Stimulated activated CD4-positive, alpha-beta T cell treated with anti-CD3 and anti-CD28 coated beads, Interleukin-1b, Interleukin-23, amount 100 ng/mL, for 4 hours (primary cell): Measurements from ENCODE around the gene TEX29.

ENCODE experiments used
- DNase-seq, 2 donors: peaks; one replicate each; pipeline ENCODE4 v3.0.0-alpha.2; 2020; ENCODE audit warnings: low read depth in 2 of 2

TEX29 gene

GRCh38 chr13:111319998-111320911, at the start of gene TEX29:
Gene TEX29 (plus strand): TSS chr13:111320642. CDS start chr13:111320891, 249 bp downstream.
- no peak for DNase-seq

- no peak for DNase-seq
Observed at GRCh38 chr13:111270765-111271698, 49.4 kb upstream of the TEX29 start.

DNA sequence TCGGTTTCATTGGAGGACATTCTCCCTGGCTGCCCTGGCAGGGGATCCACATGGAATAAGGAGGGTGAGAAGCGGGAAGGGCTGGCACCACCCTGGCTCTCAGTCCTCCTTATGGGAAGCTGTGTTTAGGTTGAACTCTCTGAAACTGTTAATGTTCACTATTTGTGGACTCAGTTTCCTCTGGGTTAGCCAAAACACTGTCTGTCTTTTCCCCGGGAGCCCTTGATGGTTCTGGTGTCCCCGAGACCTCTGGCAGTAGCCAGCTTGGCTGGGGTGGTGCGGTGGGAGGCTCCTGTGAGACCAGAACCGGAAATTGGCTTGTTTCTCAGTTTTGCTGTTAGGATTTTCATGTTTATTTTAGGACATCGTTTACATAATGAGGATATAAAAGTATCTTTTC, 48.3 kb upstream of the TEX29 start:
- no peak for DNase-seq

DNA sequence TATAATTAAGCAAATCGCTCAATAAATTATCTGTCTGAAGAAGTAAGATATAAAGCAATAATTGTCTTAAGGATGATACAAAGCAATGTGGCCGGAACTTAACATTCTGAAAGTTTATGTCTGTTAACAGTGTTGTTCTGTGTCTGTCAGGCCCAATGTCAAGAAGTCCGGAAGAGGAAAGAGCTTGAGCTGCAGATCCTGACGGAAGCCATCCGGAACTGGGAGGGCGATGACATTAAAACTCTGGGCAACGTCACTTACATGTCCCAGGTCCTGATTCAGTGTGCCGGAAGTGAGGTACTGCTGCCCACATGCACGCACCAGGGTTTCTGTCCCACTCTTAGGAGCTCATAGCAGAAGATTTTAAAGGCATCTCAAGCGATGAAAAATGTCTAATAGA, 45.1 kb upstream of the TEX29 start:
- no peak for DNase-seq

- DNase-seq: no peak
Observed at GRCh38 chr13:111275995-111276618, 44.3 kb upstream of the TEX29 start.

- no peak for DNase-seq
Observed at GRCh38 chr13:111278258-111278657, 42.2 kb upstream of the TEX29 start.

GRCh38 chr13:111278743-111279652, 41.4 kb upstream of the TEX29 start:
- no peak for DNase-seq

- no peak for DNase-seq
Observed at GRCh38 chr13:111280226-111280625, 40.2 kb upstream of the TEX29 start.

GRCh38 chr13:111280681-111281585, 39.5 kb upstream of the TEX29 start:
- no peak for DNase-seq

DNA sequence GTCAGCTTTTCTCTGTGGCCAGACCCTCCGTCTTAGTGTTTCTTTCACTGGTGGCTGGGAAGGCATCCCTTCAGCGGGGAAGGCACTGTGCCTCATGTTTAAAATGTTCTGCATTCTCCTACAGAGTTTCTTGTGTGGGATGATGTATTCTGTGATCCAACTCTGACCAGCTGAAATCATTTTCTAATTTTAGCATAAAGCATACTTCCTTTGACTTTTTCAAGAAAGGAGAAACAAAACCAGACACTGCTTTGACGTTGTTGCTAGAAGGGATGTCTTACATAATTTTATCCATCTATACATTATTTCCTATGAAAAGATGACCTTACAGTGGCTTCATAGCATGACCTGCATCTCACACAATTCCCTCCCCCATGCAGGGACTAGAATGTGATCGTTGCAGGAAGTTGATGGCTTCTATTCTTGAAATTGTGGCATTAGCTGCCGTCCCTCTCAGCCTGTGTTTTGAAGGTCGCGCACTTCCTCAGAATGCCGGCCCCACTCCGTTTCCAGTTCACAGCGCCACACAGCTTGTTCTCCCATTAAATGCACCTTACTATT, 38.6 kb upstream of the TEX29 start:
- DNase-seq: no peak

GRCh38 chr13:111282425-111282824, 38.0 kb upstream of the TEX29 start:
- no peak for DNase-seq

- no peak for DNase-seq
Observed at GRCh38 chr13:111282997-111283396, 37.4 kb upstream of the TEX29 start.

GRCh38 chr13:111283457-111283856, 37.0 kb upstream of the TEX29 start:
- no peak for DNase-seq

DNA sequence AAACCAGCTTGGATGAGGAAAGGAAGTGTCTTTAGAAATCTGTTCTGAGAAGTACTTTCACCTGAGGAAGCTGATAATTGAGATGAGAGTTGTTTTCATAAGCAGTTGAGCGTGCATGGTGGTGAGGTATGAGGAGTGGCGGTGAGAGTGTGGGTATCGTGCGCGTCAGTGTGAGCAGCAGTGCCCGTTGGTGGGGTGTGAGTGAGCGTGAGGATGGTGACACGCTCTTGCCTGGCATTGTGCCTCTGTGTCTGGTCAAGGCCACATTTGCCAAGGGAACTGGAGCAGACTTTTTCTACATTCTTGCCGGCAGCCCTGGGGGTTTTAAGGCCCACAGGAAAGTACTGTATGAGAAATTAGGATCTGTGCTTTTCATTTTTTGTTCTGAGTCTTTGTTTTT, 36.5 kb upstream of the TEX29 start:
- no peak for DNase-seq

GRCh38 chr13:111284565-111284964, 35.9 kb upstream of the TEX29 start:
- DNase-seq: no peak

DNA sequence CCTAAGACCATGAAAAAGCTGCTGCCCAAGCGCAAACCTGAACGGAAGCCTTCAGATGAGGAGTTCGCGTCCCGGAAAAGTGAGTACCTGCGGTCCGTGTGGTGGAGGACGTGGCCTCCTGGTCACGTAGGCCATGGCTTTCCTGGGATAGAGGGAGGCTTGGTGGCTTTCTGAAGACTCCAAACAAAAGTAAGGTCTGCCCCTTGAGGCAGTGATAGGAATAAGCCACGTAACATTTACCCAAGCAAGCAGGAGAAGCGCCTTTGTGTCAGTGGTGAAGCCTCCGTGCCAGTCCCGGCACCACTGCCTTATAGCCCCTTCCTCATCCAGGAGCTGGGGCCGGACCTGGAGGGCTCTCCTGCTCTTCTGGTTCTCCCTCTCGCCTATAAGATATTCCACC, 34.3 kb upstream of the TEX29 start:
- no peak for DNase-seq

- DNase-seq: no peak
Observed at GRCh38 chr13:111286749-111287148, 33.7 kb upstream of the TEX29 start.

DNA sequence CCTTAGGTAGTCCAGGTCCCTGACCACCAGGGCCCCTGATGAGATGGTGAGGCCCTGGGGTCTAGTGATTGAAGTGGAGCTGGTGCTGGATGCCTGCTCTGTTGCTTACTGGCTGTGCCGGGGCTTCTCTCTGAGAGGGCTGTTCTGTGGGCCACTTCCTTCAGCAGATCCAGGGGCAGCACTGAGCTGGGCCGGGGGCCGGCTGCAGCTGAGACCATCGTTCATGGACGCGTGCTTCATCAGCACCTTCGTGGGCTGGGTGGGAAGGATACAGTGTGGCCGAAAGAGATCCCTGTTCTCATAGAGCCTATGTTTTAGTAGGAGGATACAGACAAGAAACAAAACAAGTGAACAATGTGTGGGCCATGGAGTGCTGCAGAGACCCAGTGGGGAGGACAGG, 33.2 kb upstream of the TEX29 start:
- no peak for DNase-seq

- DNase-seq: no peak
Observed at GRCh38 chr13:111288276-111288675, 32.2 kb upstream of the TEX29 start.

DNA sequence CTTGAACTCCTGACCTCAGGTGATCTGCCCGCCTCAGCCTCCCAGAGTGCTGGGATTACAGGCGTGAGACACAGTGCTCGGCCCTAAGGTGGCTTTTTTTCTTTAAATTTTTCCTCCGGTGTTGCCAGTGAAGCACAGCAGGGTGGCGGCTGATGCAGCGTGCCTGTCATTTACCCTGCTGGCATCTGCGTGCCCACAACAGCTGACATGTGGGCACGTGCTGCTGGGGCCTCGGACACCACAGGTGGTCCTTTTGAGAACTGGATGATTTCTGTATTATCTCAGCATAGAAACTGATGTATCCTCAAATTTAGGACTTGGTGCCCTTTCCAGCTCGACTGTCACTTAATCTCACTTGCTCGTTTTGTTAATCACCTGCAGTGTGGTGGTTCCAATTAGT, 31.2 kb upstream of the TEX29 start:
- no peak for DNase-seq
